DND-41 (cell line): ENCODE data around the gene SPTBN5.

Source experiments
- CTCF ChIP-seq: IDR thresholded peaks from 2 replicates; pipeline ENCODE4 v1.5.1; 2012; ENCODE audit warnings: borderline replicate concordance, low read length, moderate library complexity, mild to moderate bottlenecking; ENCODE audit not compliant: poor library complexity, severe bottlenecking; ENCODE audit errors: extremely low read depth
- EZH2 ChIP-seq: IDR thresholded peaks from 3 replicates; pipeline ENCODE4 v1.6.1; 2012; ENCODE audit warnings: borderline replicate concordance, low read depth, mild to moderate bottlenecking, moderate library complexity, low read length, inconsistent platforms; ENCODE audit not compliant: severe bottlenecking

GRCh38 chr15:41857316-41857715, 36.5 kb downstream of the SPTBN5 start:
- TF ChIP-seq CTCF, result no peak
- no peak for TF ChIP-seq EZH2
